Testis (tissue), 2 donors: ENCODE data around the gene TTLL3.

Source experiments
- CTCF ChIP-seq, 3 experiments: fragments of 450-650 bp in 2 of 3; fragments of 200-600 bp in 1 of 3; sonication (generic) in 1 of 3; IDR thresholded peaks; one replicate each; pipeline ENCODE4 v1.5.1; 2016 to 2019; ENCODE audit warnings: antibody characterized with exemption in 3 of 3, mild to moderate bottlenecking in 2 of 3, moderate library complexity in 1 of 3
- POLR2A ChIP-seq: fragments of 450-650 bp; IDR thresholded peaks from one replicate; pipeline ENCODE4 v1.6.1; 2017; ENCODE audit warnings: antibody characterized with exemption, mild to moderate bottlenecking, moderate library complexity

GRCh38 chr3:9787714-9788113 lies 22.3 kb upstream of the TTLL3 start:
- TF ChIP-seq CTCF (IDR thresholded peaks at IDR 0.05) (no peak), POLR2A (no peak)
